GM21786 (cell line): ENCODE measurements around the gene COL3A1.

Source experiments
- ATAC-seq: cut with Tn5 transposase; IDR thresholded peaks from one replicate; pipeline ENCODE4 v1.9.1; 2021; ENCODE audit not compliant: unreplicated experiment

Gene COL3A1

GRCh38 chr2:189014449-189015138 is 40.4 kb downstream of the COL3A1 start:
- no peak for ATAC-seq

GRCh38 chr2:189015359-189015758 is 41.2 kb downstream of the COL3A1 start:
- no peak for ATAC-seq

- no peak for ATAC-seq
Measured at GRCh38 chr2:189016311-189016861, 42.2 kb downstream of the COL3A1 start.

GRCh38 chr2:189018631-189019030 is 44.5 kb downstream of the COL3A1 start:
- ATAC-seq, result no peak

- no peak for ATAC-seq
Measured at GRCh38 chr2:189020179-189020578, 46.0 kb downstream of the COL3A1 start.

- no peak for ATAC-seq
Measured at GRCh38 chr2:189022053-189022481, 47.9 kb downstream of the COL3A1 start.

- no peak for ATAC-seq
Measured at GRCh38 chr2:189022492-189022891, 48.3 kb downstream of the COL3A1 start.

GRCh38 chr2:189024901-189025618 is 50.9 kb downstream of the COL3A1 start:
- peak; percentile 69 for ATAC-seq

- ATAC-seq, result no peak
Measured at GRCh38 chr2:189037518-189037917, 63.3 kb downstream of the COL3A1 start.

- ATAC-seq, result no peak
Measured at GRCh38 chr2:189045836-189046235, 71.7 kb downstream of the COL3A1 start.

GRCh38 chr2:189046320-189046719 is 72.1 kb downstream of the COL3A1 start:
- ATAC-seq, result no peak

- no peak for ATAC-seq
Measured at GRCh38 chr2:189047171-189047888, 73.2 kb downstream of the COL3A1 start.

GRCh38 chr2:189048189-189048588 is 74.0 kb downstream of the COL3A1 start:
- ATAC-seq, result no peak

- no peak for ATAC-seq
Measured at GRCh38 chr2:189049709-189050164, 75.6 kb downstream of the COL3A1 start.

GRCh38 chr2:189050165-189050712 is 76.1 kb downstream of the COL3A1 start:
- ATAC-seq, result no peak

GRCh38 chr2:189056200-189057106 is 82.3 kb downstream of the COL3A1 start:
- no peak for ATAC-seq

- ATAC-seq, result no peak
Measured at GRCh38 chr2:189057316-189057715, 83.1 kb downstream of the COL3A1 start.

- ATAC-seq, result no peak
Measured at GRCh38 chr2:189060096-189060642, 86.0 kb downstream of the COL3A1 start.
